ENCODE measurements around the gene NUCB2.
"Not testable (repeated sequence)": the region's sequence is repeated elsewhere in the genome, so short reads cannot be mapped to it uniquely, and the experiment has no call there.

The NUCB2 gene

DNA sequence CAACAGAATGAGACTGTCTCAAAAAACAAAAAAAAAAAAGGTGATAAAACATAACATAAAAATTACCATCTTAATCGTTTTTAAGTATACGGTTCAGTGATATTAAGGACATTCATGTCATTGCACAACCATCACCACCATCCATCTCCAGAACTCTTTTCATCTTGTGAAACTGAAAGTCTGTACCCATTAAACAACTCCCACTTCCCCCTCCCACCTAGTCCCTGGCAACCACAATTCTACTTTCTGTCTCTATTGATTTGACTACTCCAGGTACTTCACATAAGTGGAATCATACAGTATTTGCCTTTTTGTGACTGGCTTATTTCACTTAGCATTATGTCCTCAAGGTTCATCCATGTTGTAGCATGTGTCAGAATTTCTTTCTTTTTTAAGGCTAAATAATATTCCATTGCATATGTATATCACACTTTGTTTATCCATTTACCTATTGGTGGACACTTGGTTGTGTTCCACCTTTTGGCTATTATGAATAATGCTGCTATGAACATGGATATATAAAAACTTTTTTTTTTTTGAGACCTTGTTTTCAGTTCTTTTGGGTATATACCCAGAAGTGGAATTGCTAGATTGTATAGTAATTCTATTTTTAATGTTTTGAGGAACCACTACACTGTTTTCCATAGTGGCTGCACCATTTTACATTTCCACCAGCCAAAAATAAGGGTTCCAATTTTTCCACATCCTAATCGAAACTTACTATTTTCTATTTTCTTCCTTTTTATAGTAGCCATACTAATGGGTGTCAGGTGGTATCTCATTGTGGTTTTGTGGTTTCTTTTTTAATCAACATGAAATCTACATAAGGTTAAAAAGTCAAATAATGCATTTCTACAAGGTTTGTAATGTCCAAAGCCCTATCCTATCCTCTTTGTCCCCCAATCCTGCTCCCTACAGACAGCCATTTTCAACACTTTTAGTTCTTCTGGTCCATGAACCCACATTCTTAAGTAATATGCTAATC lies 45.4 kb upstream of the NUCB2 start:
- no peaks in the 10 kb centered on the region for H3F3A ChIP-seq (ENCODE audit: control insufficient read depth, insufficient read depth)
- no peak overlapping the region for H3K4me2 ChIP-seq (ENCODE audit: low read length)
- H3K79me2 ChIP-seq (ENCODE audit: control insufficient read depth, low read length) = no peaks in the 10 kb centered on the region
- no peaks in the 10 kb centered on the region for H3K27me3 ChIP-seq (ENCODE audit: control insufficient read depth, low read length)
- no peaks in the 10 kb centered on the region for H3K9me2 ChIP-seq (replicated peaks; ENCODE audit: control insufficient read depth, low read length)
- TF ChIP-seq, protein P1, sequence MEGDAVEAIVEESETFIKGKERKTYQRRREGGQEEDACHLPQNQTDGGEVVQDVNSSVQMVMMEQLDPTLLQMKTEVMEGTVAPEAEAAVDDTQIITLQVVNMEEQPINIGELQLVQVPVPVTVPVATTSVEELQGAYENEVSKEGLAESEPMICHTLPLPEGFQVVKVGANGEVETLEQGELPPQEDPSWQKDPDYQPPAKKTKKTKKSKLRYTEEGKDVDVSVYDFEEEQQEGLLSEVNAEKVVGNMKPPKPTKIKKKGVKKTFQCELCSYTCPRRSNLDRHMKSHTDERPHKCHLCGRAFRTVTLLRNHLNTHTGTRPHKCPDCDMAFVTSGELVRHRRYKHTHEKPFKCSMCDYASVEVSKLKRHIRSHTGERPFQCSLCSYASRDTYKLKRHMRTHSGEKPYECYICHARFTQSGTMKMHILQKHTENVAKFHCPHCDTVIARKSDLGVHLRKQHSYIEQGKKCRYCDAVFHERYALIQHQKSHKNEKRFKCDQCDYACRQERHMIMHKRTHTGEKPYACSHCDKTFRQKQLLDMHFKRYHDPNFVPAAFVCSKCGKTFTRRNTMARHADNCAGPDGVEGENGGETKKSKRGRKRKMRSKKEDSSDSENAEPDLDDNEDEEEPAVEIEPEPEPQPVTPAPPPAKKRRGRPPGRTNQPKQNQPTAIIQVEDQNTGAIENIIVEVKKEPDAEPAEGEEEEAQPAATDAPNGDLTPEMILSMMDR (IDR thresholded peaks at IDR 0.05; ENCODE audit: low read depth, low read length, poor library complexity, severe bottlenecking) = no peak
- no peak for TF ChIP-seq EZH2phosphoT487 (IDR thresholded peaks at IDR 0.05; ENCODE audit: borderline replicate concordance, low read length)
- H3K27ac ChIP-seq (ENCODE audit: low read depth, low read length) = no peak overlapping the region
- peaks cover 19% of the 10 kb centered on the region for H3K4me1 ChIP-seq (ENCODE audit: control insufficient read depth, low read length)
- H3K9me3 ChIP-seq (ENCODE audit: control insufficient read depth, insufficient read depth, low read length) = no peaks in the 10 kb centered on the region
- no peak overlapping the region for H3K4me3 ChIP-seq (ENCODE audit: low read length)
- H3K36me3 ChIP-seq (ENCODE audit: control insufficient read depth, low read length) = no peaks in the 10 kb centered on the region
- H4K20me1 ChIP-seq (ENCODE audit: control insufficient read depth, insufficient read depth, low read depth, low read length) = no peaks in the 10 kb centered on the region

DNA sequence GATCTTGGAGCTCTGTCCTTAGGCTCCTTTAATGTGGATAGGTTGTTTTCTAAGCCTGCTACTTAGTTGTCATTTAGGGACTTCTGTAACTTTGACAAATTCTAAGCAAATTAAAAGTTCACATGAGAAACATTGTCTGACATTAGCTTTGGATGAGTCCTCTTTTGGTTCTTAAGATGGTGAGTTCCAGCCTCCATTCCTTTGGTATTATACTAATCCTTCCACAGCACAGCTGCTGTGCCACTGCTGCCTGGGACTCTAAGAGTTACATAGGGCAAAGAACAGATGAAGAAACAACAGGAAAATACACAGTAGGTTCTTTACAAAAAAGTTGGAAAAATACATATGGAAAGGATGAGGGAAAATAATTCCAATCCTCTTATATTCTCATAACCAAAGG lies 43.4 kb upstream of the NUCB2 start:
- Histone ChIP-seq H3K36me3 (ENCODE audit: control insufficient read depth, low read length) (no peaks in the 10 kb centered on the region), H3K9me2 (replicated peaks; ENCODE audit: control insufficient read depth, low read length) (no peaks in the 10 kb centered on the region), H3K27me3 (ENCODE audit: control insufficient read depth, low read length) (no peaks in the 10 kb centered on the region), H4K20me1 (ENCODE audit: control insufficient read depth, insufficient read depth, low read depth, low read length) (no peaks in the 10 kb centered on the region), H3K27ac (ENCODE audit: low read depth, low read length) (no peak overlapping the region), H3K79me2 (ENCODE audit: control insufficient read depth, low read length) (no peaks in the 10 kb centered on the region), H3K4me2 (ENCODE audit: low read length) (no peak overlapping the region), H3K9me3 (ENCODE audit: control insufficient read depth, insufficient read depth, low read length) (no peaks in the 10 kb centered on the region), H3K4me3 (ENCODE audit: low read length) (no peak overlapping the region), H3K4me1 (ENCODE audit: control insufficient read depth, low read length) (peaks cover 19% of the 10 kb centered on the region), H3F3A (ENCODE audit: control insufficient read depth, insufficient read depth) (no peaks in the 10 kb centered on the region)
- TF ChIP-seq, protein P1 (IDR thresholded peaks at IDR 0.05; ENCODE audit: low read depth, low read length, poor library complexity, severe bottlenecking) = no peak

DNA sequence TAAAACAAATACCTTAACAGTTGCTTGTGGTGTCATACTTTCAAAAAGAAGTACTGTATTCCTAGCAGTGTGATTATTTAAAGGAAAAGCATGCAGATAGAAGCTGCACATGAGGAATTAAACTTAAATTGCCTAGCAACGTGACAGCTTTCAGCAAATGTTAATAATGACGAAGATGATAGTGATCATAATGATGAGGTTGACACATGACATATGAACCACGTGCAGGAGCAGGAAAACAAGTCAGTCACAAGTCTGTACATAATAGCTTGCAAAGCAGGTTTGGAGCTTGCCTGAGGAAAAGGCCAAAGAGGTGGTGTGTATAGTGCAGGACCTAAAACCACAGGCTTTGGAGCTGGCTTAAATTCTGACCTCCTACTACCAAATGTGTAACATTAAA lies 38.2 kb upstream of the NUCB2 start:
- Histone ChIP-seq H3K79me2 (ENCODE audit: control insufficient read depth, low read length) (no peaks in the 10 kb centered on the region), H4K20me1 (ENCODE audit: control insufficient read depth, insufficient read depth, low read depth, low read length) (no peaks in the 10 kb centered on the region), H3K27me3 (ENCODE audit: control insufficient read depth, low read length) (peaks cover 2% of the 10 kb centered on the region; the same call in 1 of the 2 replicates), H3K4me2 (ENCODE audit: low read length) (no peak overlapping the region), H3K27ac (ENCODE audit: low read depth, low read length) (no peak overlapping the region), H3K9me3 (ENCODE audit: control insufficient read depth, insufficient read depth, low read length) (no peaks in the 10 kb centered on the region), H3K9me2 (replicated peaks; ENCODE audit: control insufficient read depth, low read length) (no peaks in the 10 kb centered on the region), H3K4me3 (ENCODE audit: low read length) (no peak overlapping the region), H3F3A (ENCODE audit: control insufficient read depth, insufficient read depth) (no peaks in the 10 kb centered on the region), H3K36me3 (ENCODE audit: control insufficient read depth, low read length) (no peaks in the 10 kb centered on the region), H3K4me1 (ENCODE audit: control insufficient read depth, low read length) (no peaks in the 10 kb centered on the region)
- no peak for TF ChIP-seq EZH2phosphoT487 (IDR thresholded peaks at IDR 0.05; ENCODE audit: borderline replicate concordance, low read length)
- TF ChIP-seq, protein P1 (IDR thresholded peaks at IDR 0.05; ENCODE audit: low read depth, low read length, poor library complexity, severe bottlenecking) = no peak

DNA sequence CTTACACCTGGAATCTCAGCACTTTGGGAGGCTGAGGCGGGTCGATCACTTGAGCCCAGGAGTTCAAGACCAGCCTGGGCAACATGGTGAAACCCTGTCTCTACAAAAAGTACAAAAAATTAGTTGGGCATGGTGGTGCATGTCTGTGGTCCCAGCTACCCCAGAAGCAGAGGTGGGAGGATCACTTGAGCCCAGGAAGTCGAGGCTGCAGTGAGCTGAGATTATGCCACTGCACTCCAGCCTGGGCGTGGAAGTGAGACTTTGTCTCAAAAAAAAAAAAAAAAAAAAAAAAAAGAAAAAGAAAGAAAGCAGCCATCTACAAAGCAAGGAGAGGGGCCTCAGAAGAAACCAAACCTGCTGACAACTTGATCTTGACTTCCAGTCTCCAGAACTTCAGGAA lies 36.6 kb upstream of the NUCB2 start:
- not testable (repeated sequence) for H3K27ac ChIP-seq (ENCODE audit: low read depth, low read length); H3K36me3 ChIP-seq (ENCODE audit: control insufficient read depth, low read length); H3K4me3 ChIP-seq (ENCODE audit: low read length); H3K79me2 ChIP-seq (ENCODE audit: control insufficient read depth, low read length); H4K20me1 ChIP-seq (ENCODE audit: control insufficient read depth, insufficient read depth, low read depth, low read length); H3F3A ChIP-seq (ENCODE audit: control insufficient read depth, insufficient read depth); H3K9me2 ChIP-seq (replicated peaks; ENCODE audit: control insufficient read depth, low read length); H3K27me3 ChIP-seq (ENCODE audit: control insufficient read depth, low read length); H3K4me2 ChIP-seq (ENCODE audit: low read length); H3K9me3 ChIP-seq (ENCODE audit: control insufficient read depth, insufficient read depth, low read length); H3K4me1 ChIP-seq (ENCODE audit: control insufficient read depth, low read length)

Measured in DOHH2 (cell line).